Endothelial cell (in vitro differentiated cells): ENCODE results near the gene HOXC12. TPM values are rescaled to one million over a fixed set of nuclear protein-coding genes. Genes with fewer than 3 reads are reported as not detected.

ENCODE experiments used
- DNase-seq: peaks from one replicate; pipeline ENCODE4 v3.0.0; 2021; ENCODE audit warnings: low spot score
- H3K27ac Mint-ChIP-seq: one replicate; pipeline ENCODE4 v1.8.0; 2021; ENCODE audit warnings: mixed read lengths, inconsistent platforms; ENCODE audit not compliant: unreplicated experiment
- H3K27me3 Mint-ChIP-seq: one replicate; pipeline ENCODE4 v1.8.0; 2021; ENCODE audit warnings: mild to moderate bottlenecking, moderate library complexity, mixed read lengths, inconsistent platforms; ENCODE audit not compliant: unreplicated experiment
- H3K36me3 Mint-ChIP-seq: one replicate; pipeline ENCODE4 v1.8.0; 2021; ENCODE audit warnings: mild to moderate bottlenecking, low read depth, mixed read lengths, inconsistent platforms; ENCODE audit not compliant: unreplicated experiment
- H3K4me1 Mint-ChIP-seq: one replicate; pipeline ENCODE4 v1.8.0; 2021; ENCODE audit warnings: mild to moderate bottlenecking, mixed read lengths, inconsistent platforms; ENCODE audit not compliant: unreplicated experiment
- H3K4me3 Mint-ChIP-seq: one replicate; pipeline ENCODE4 v1.8.0; 2021; ENCODE audit warnings: mild to moderate bottlenecking, mixed read lengths, inconsistent platforms; ENCODE audit not compliant: unreplicated experiment
- H3K9me3 Mint-ChIP-seq: one replicate; pipeline ENCODE4 v1.8.0; 2021; ENCODE audit warnings: mixed read lengths, inconsistent platforms; ENCODE audit not compliant: unreplicated experiment
- CTCF ChIP-seq: fragments of 200-600 bp; sonication (generic); IDR thresholded peaks from one replicate; pipeline ENCODE4 v1.5.0; 2021; ENCODE audit warnings: antibody characterized with exemption; ENCODE audit not compliant: unreplicated experiment
- total RNA-seq: library from RNA; stranded (reverse); fragmentation: NEBNext Ultra II Directional; extraction: Animal tissue kit (Norgen Biotek cat#: 25700); gene quantifications from one replicate; pipeline ENCODE4 v1.2.1, GENCODE V29; 2021; ENCODE audit not compliant: unreplicated experiment

The HOXC12 gene
- total RNA-seq, 1 donor from 2014 or later: 1.3 TPM

- H3K27ac Mint-ChIP-seq: no peak overlapping the region
- H3K36me3 Mint-ChIP-seq: peaks cover 4% of the 10 kb centered on the region
- peaks cover 23% of the 10 kb centered on the region for H3K4me1 Mint-ChIP-seq
- no peaks in the 10 kb centered on the region for H3K9me3 Mint-ChIP-seq
- H3K4me3 Mint-ChIP-seq: no peak overlapping the region
- peaks cover 44% of the 10 kb centered on the region for H3K27me3 Mint-ChIP-seq
- no peak for TF ChIP-seq CTCF
- DNase-seq: no peak
Measured at GRCh38 chr12:53995002-53995377, 40.3 kb downstream of the HOXC12 start.

- no peak overlapping the region for H3K27ac Mint-ChIP-seq
- peak overlapping the region; percentile 42 for H3K4me3 Mint-ChIP-seq
- no peaks in the 10 kb centered on the region for H3K9me3 Mint-ChIP-seq
- H3K4me1 Mint-ChIP-seq: peaks cover 17% of the 10 kb centered on the region
- DNase-seq: no peak
- H3K36me3 Mint-ChIP-seq: no peaks in the 10 kb centered on the region
- TF ChIP-seq CTCF: no peak
- peaks cover 38% of the 10 kb centered on the region for H3K27me3 Mint-ChIP-seq
Measured at GRCh38 chr12:53995378-53996239, 40.9 kb downstream of the HOXC12 start.

- no peak for DNase-seq
- no peak overlapping the region for H3K27ac Mint-ChIP-seq
- TF ChIP-seq CTCF: no peak
- H3K36me3 Mint-ChIP-seq: no peaks in the 10 kb centered on the region
- no peak overlapping the region for H3K4me3 Mint-ChIP-seq
- H3K4me1 Mint-ChIP-seq: peaks cover 13% of the 10 kb centered on the region
- peaks cover 35% of the 10 kb centered on the region for H3K27me3 Mint-ChIP-seq
- no peaks in the 10 kb centered on the region for H3K9me3 Mint-ChIP-seq
Measured at GRCh38 chr12:53996240-53997203, 41.8 kb downstream of the HOXC12 start.

- H3K4me1 Mint-ChIP-seq: peaks cover 13% of the 10 kb centered on the region
- peaks cover 31% of the 10 kb centered on the region for H3K27me3 Mint-ChIP-seq
- H3K36me3 Mint-ChIP-seq: no peaks in the 10 kb centered on the region
- TF ChIP-seq CTCF: no peak
- H3K9me3 Mint-ChIP-seq: no peaks in the 10 kb centered on the region
- no peak overlapping the region for H3K27ac Mint-ChIP-seq
- H3K4me3 Mint-ChIP-seq: no peak overlapping the region
- DNase-seq: no peak
Measured at GRCh38 chr12:53997204-53998109, 42.8 kb downstream of the HOXC12 start.
